Nephron progenitor cell (in vitro differentiated cells): ENCODE measurements around the gene ZNF223.

Experiments
- DNase-seq: peaks from one replicate; pipeline ENCODE4 v3.0.0; 2021
- H3K27ac Mint-ChIP-seq: 2 replicates; pipeline ENCODE4 v1.8.0; 2021; ENCODE audit warnings: mild to moderate bottlenecking, moderate library complexity, mixed read lengths
- H3K27me3 Mint-ChIP-seq: 2 replicates; pipeline ENCODE4 v1.8.0; 2021; ENCODE audit warnings: mild to moderate bottlenecking, low read depth, mixed read lengths; ENCODE audit not compliant: poor library complexity
- H3K36me3 Mint-ChIP-seq: 2 replicates; pipeline ENCODE4 v1.8.0; 2021; ENCODE audit warnings: low read depth, mixed read lengths
- H3K4me1 Mint-ChIP-seq: 2 replicates; pipeline ENCODE4 v1.8.0; 2021; ENCODE audit warnings: mixed read lengths
- H3K4me3 Mint-ChIP-seq: 2 replicates; pipeline ENCODE4 v1.8.0; 2021; ENCODE audit warnings: mild to moderate bottlenecking, moderate library complexity, mixed read lengths
- H3K9me3 Mint-ChIP-seq: 2 replicates; pipeline ENCODE4 v1.8.0; 2021; ENCODE audit warnings: mild to moderate bottlenecking, moderate library complexity, mixed read lengths
- TF ChIP-seq, protein P1 (sequence below): fragments of 200-600 bp; sonication (generic); IDR thresholded peaks from 2 replicates; pipeline ENCODE4 v1.5.0; 2021; ENCODE audit warnings: antibody characterized with exemption

The ZNF223 gene

DNA sequence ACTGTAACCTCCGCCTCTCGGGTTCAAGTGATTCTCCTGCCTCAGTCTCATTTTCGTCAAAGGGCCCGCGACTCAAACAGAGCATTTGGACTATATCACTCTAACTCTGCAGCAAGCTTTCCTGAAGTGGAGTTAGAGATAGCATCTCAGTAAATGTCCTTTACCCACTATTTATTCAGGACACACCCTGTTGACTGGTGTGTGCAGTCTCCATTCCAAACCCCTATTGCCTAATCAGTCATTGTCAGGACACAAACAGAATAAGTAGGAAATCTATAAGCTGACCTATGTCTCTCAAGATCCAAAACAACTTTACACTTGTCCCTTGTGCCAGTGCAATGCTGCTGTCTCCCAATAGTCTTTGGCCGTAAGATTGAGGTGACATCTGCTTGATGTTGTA is 25.2 kb upstream of the ZNF223 start:
- Mint-ChIP-seq H3K4me3 (peak overlapping the region; percentile 99), H3K36me3 (peaks cover 72% of the 10 kb centered on the region), H3K27me3 (peaks cover 13% of the 10 kb centered on the region), H3K4me1 (peaks cover 18% of the 10 kb centered on the region), H3K27ac (no peak overlapping the region), H3K9me3 (peaks cover 80% of the 10 kb centered on the region)
- TF ChIP-seq, protein P1, sequence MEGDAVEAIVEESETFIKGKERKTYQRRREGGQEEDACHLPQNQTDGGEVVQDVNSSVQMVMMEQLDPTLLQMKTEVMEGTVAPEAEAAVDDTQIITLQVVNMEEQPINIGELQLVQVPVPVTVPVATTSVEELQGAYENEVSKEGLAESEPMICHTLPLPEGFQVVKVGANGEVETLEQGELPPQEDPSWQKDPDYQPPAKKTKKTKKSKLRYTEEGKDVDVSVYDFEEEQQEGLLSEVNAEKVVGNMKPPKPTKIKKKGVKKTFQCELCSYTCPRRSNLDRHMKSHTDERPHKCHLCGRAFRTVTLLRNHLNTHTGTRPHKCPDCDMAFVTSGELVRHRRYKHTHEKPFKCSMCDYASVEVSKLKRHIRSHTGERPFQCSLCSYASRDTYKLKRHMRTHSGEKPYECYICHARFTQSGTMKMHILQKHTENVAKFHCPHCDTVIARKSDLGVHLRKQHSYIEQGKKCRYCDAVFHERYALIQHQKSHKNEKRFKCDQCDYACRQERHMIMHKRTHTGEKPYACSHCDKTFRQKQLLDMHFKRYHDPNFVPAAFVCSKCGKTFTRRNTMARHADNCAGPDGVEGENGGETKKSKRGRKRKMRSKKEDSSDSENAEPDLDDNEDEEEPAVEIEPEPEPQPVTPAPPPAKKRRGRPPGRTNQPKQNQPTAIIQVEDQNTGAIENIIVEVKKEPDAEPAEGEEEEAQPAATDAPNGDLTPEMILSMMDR, result no peak
- DNase-seq, result no peak

DNA sequence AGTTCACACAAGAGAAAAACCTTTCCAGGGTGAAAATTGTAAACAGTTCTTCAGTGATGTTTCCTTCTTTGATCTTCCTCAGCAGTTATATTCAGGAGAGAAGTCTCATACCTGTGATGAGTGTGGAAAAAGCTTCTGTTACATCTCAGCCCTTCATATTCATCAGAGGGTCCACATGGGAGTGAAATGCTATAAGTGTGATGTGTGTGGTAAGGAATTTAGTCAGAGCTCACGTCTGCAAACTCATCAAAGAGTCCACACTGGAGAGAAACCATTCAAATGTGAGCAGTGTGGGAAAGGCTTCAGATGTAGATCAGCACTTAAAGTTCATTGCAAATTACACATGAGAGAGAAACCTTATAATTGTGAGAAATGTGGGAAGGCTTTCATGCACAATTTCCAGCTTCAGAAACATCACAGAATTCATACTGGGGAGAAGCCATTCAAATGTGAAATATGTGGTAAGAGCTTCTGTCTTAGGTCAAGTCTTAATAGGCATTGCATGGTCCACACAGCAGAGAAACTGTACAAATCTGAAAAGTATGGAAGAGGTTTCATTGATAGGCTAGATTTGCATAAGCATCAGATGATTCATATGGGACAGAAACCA is 19.7 kb upstream of the ZNF223 start:
- no peak overlapping the region for H3K4me3 Mint-ChIP-seq
- peaks cover 4% of the 10 kb centered on the region for H3K27me3 Mint-ChIP-seq
- H3K4me1 Mint-ChIP-seq, result no peaks in the 10 kb centered on the region
- no peak for DNase-seq
- peaks cover 72% of the 10 kb centered on the region for H3K36me3 Mint-ChIP-seq
- H3K27ac Mint-ChIP-seq, result no peak overlapping the region
- TF ChIP-seq, protein P1, result no peak
- H3K9me3 Mint-ChIP-seq, result peaks cover 96% of the 10 kb centered on the region

DNA sequence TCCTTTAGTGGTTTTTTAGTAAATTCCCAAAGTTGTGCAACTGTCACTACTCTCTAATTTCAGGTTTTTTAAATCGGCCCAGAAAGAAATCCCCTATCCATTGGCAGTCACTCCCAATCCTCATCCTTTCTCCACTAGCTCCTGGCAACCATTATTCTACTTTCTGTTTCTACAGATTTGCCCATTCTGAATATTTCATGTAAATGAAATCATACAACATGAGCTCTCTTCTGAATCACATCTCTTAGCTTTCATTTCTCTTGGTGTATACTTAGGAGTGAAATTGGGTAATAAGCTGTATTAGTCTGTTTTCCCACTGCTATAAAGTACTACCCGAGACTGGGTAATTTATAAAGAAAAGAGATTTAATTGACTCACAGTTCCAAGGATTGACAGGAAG is 9.7 kb upstream of the ZNF223 start:
- Mint-ChIP-seq H3K27me3 (peaks cover 24% of the 10 kb centered on the region), H3K36me3 (no peaks in the 10 kb centered on the region), H3K4me1 (no peaks in the 10 kb centered on the region), H3K27ac (no peak overlapping the region), H3K4me3 (no peak overlapping the region), H3K9me3 (peaks cover 44% of the 10 kb centered on the region)
- TF ChIP-seq, protein P1, result no peak
- DNase-seq, result no peak

DNA sequence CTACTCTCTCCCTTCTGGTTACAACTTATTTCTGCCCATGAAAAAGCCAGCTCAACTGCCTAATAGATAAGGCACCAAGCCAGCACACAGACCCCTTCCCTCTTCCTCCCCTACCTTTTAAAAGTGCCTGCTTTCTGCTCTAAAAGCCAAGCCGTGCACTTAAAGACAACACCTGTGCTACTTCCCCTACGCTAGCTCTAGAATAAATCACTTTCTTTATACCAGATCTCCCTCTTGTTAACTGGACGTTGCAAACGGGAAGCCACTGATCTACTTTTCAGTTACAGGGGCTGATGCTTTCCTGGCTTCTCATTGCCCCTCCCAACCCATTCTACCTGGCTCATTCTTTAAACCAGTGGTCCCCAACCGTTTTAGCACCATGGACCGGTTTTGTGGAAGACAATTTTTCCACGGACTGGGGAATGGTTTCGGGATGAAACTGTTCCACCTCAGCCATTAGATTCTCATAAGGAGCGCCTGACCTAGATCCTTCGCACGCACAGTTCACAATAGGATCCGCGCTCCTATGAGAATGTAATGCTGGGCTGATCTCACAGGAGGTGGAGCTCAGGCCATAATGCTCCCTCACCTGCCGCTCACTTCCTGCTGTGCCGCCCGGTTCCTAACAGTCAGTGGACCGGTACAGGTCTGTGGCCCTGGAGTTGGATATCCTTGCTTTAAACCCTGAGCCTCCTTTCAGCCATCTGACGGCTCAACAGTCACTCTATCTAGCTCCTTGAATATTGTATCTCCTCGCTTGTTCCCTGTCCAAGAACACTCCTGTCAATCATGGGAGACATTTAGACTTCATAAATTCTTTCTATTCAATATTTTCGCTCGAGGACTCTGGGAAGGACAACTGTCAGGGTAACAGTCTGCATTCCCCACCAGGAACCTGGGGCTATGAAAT is 841 bp upstream of the ZNF223 start:
- TF ChIP-seq, protein P1, result no peak
- H3K27ac Mint-ChIP-seq, result no peak overlapping the region
- H3K4me1 Mint-ChIP-seq, result peaks cover 23% of the 10 kb centered on the region
- peaks cover 37% of the 10 kb centered on the region for H3K27me3 Mint-ChIP-seq
- peaks cover 40% of the 10 kb centered on the region for H3K36me3 Mint-ChIP-seq
- no peak for DNase-seq
- peak overlapping the region; percentile 99 for H3K4me3 Mint-ChIP-seq
- peaks cover 55% of the 10 kb centered on the region for H3K9me3 Mint-ChIP-seq

DNA sequence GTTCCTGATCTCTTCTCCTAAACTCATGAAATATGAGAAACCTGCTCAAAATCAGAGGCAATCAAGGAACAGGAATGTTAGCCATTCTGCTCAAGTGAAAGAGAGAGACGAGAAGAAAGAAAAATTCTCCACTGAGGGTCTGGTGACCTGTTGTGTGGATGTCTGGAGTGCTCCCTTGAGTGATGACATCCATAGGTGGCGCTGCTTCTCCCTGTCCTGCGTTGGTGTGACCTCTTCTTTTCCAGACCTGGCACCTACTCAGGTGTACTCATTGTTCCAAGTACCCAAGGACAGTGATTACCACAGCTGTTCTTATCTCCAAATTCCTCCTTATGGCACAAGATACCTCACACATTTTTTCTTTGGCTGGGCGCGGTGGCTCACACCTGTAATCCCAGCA is 4.0 kb downstream of the ZNF223 start:
- H3K36me3 Mint-ChIP-seq, result peaks cover 86% of the 10 kb centered on the region
- TF ChIP-seq, protein P1, result no peak
- H3K4me3 Mint-ChIP-seq, result no peak overlapping the region
- DNase-seq, result no peak
- H3K27me3 Mint-ChIP-seq, result peaks cover 1% of the 10 kb centered on the region
- H3K27ac Mint-ChIP-seq, result no peak overlapping the region
- H3K9me3 Mint-ChIP-seq, result peaks cover 43% of the 10 kb centered on the region
- peaks cover 23% of the 10 kb centered on the region for H3K4me1 Mint-ChIP-seq
